IPS DF 6.9 (cell line): ENCODE measurements around the gene HSPA12B.

Source experiments
- DNase-seq: peaks from one replicate; pipeline ENCODE4 v3.0.0-alpha.2; 2013; ENCODE audit warnings: low read depth, low spot score
- H3K27ac ChIP-seq: one replicate; pipeline ENCODE4 v1.5.1; 2013; ENCODE audit warnings: low read length, control low read depth
- H3K27me3 ChIP-seq: 2 replicates; pipeline ENCODE4 v1.6.1; 2013; ENCODE audit warnings: mild to moderate bottlenecking, low read length; ENCODE audit not compliant: control insufficient read depth, insufficient read depth
- H3K36me3 ChIP-seq: 2 replicates; pipeline ENCODE4 v1.6.1; 2013; ENCODE audit warnings: low read length; ENCODE audit not compliant: control insufficient read depth, insufficient read depth
- H3K4me1 ChIP-seq: 2 replicates; pipeline ENCODE4 v1.6.1; 2013; ENCODE audit warnings: low read length; ENCODE audit not compliant: control insufficient read depth, insufficient read depth
- H3K4me3 ChIP-seq: 2 replicates; pipeline ENCODE4 v1.5.1; 2013; ENCODE audit warnings: mild to moderate bottlenecking, low read length
- H3K9me3 ChIP-seq: 2 replicates; pipeline ENCODE4 v1.6.1; 2013; ENCODE audit warnings: low read length, inconsistent platforms; ENCODE audit not compliant: control insufficient read depth, insufficient read depth
- WGBS: extraction: QIAGEN DNeasy Blood & Tissue Kit; methylation state at CpG from one replicate; pipeline ENCODE4 v1.1.7; 2013; ENCODE audit warnings: mixed read lengths, missing lambda C conversion rate; ENCODE audit not compliant: insufficient read length, insufficient coverage; 5-methylcytosine and 5-hydroxymethylcytosine counted together

The HSPA12B gene

GRCh38 chr20:3702611-3703391 lies 29.7 kb upstream of the HSPA12B start:
- Histone ChIP-seq H3K4me3 (no peak overlapping the region), H3K4me1 (no peaks in the 10 kb centered on the region), H3K9me3 (no peaks in the 10 kb centered on the region), H3K36me3 (no peaks in the 10 kb centered on the region), H3K27me3 (no peaks in the 10 kb centered on the region), H3K27ac (no peak overlapping the region)
- no CpG with 5 or more reads among the region's 11 CpGs for WGBS
- no peak for DNase-seq

DNA sequence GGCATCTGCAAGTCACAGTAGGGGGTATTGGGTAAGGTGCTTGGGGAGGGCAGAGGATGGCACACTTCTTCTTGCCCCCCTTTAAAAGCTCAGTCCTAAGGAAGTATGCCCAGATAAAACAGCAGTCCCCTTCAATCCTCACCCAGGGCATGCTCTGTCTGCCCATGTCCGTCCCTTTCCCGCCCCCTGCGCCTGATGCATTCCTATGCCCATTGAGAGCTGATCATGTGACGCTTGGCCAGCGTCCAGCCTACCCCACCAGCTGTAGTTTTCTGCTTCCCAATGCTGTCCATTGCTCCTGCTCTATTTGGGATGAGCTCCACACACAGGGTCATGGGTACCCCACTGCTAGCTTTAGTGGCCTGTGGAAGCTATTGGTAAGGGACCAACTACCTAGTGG lies 28.4 kb upstream of the HSPA12B start:
- no peaks in the 10 kb centered on the region for H3K9me3 ChIP-seq
- no peak overlapping the region for H3K4me3 ChIP-seq
- no CpG with 5 or more reads among the region's 5 CpGs for WGBS
- H3K27me3 ChIP-seq: no peaks in the 10 kb centered on the region
- no peak for DNase-seq
- H3K36me3 ChIP-seq: no peaks in the 10 kb centered on the region
- no peaks in the 10 kb centered on the region for H3K4me1 ChIP-seq
- H3K27ac ChIP-seq: no peak overlapping the region

DNA sequence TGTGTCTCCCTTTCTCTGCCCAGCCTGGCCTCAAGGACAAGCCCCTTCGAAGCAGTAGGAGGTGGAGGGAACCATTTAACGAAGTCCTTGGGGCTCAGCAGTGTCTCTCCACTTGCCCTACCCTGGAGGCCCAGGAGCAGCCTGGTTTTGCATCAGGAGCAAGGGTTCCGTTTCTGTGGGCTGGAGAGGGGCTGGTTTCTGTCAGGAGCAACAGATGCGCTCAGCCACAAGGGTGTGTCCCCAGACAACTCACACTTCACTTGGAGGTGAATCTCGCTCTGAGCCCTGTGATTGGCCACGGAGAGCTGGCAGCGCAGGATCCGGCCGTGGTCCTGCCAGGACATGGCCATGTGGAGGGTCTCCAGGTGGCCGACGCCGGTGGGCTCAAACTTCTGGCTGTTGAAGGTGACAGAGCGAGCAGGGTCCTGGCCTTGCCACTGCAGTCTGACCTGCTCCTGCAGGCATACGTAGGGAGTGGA lies 27.0 kb upstream of the HSPA12B start:
- Histone ChIP-seq H3K27ac (no peak overlapping the region), H3K27me3 (no peaks in the 10 kb centered on the region), H3K9me3 (no peaks in the 10 kb centered on the region), H3K4me1 (no peaks in the 10 kb centered on the region), H3K36me3 (no peaks in the 10 kb centered on the region), H3K4me3 (no peak overlapping the region)
- no peak for DNase-seq
- WGBS: no CpG with 5 or more reads among the region's 14 CpGs

DNA sequence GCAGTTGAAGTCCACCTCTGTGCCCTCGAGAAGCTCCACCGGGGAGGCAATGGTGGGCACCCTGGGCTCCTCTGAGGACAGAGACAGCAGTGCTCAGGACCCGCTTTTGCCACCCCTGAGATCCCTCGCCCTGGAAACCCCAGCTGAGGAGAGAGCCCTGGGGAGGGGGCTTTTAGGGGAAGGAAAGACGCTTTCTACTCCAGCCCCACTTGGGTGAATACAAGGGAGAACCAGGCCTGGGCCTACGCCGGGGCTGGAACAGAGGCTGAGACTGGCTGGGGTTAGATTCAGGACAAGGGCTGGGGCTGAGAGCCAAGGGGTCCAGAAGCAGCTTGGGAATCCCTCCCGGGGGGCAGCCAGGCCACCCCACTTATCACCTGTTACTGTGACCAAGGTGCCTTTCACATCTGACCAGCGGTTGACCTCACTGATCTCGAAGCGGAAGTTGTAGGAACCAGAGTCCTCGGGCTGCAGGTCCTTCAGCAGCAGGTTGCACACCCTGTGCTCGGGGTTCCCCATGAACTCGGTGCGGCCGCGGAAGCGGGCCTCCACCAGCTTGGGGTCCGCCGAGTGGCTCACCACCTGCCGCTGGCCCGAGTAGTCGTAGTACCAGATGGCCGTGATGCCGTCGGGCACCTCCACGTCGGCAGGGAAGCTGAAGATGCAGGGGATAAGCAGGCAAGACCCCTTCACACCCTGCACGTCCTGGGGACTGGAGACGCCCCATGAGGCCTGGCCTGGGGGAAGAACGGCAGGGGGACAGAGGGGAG lies 26.3 kb upstream of the HSPA12B start:
- Histone ChIP-seq H3K36me3 (no peaks in the 10 kb centered on the region), H3K27ac (no peak overlapping the region), H3K4me3 (no peak overlapping the region), H3K9me3 (no peaks in the 10 kb centered on the region), H3K4me1 (no peaks in the 10 kb centered on the region), H3K27me3 (no peaks in the 10 kb centered on the region)
- no CpG with 5 or more reads among the region's 31 CpGs for WGBS
- no peak for DNase-seq

- H3K4me1 ChIP-seq: no peaks in the 10 kb centered on the region
- H3K36me3 ChIP-seq: no peaks in the 10 kb centered on the region
- H3K9me3 ChIP-seq: no peaks in the 10 kb centered on the region
- no peak for DNase-seq
- no peak overlapping the region for H3K27ac ChIP-seq
- no peaks in the 10 kb centered on the region for H3K27me3 ChIP-seq
- WGBS: no CpG with 5 or more reads among the region's 10 CpGs
- H3K4me3 ChIP-seq: no peak overlapping the region
Observed at GRCh38 chr20:3706774-3707507, 25.5 kb upstream of the HSPA12B start.

GRCh38 chr20:3707508-3707899 lies 25.0 kb upstream of the HSPA12B start:
- Histone ChIP-seq H3K27me3 (no peaks in the 10 kb centered on the region), H3K36me3 (no peaks in the 10 kb centered on the region), H3K27ac (no peak overlapping the region), H3K9me3 (no peaks in the 10 kb centered on the region), H3K4me1 (no peaks in the 10 kb centered on the region), H3K4me3 (no peak overlapping the region)
- WGBS: no CpG with 5 or more reads among the region's 3 CpGs
- no peak for DNase-seq

GRCh38 chr20:3710011-3710466 lies 22.4 kb upstream of the HSPA12B start:
- no peak overlapping the region for H3K4me3 ChIP-seq
- no peak for DNase-seq
- H3K27me3 ChIP-seq: no peaks in the 10 kb centered on the region
- no peak overlapping the region for H3K27ac ChIP-seq
- no peaks in the 10 kb centered on the region for H3K9me3 ChIP-seq
- no CpG with 5 or more reads among the region's 6 CpGs for WGBS
- no peaks in the 10 kb centered on the region for H3K4me1 ChIP-seq
- no peaks in the 10 kb centered on the region for H3K36me3 ChIP-seq

- DNase-seq: peak; percentile 43
- WGBS: no CpG with 5 or more reads among the region's 18 CpGs
- no peaks in the 10 kb centered on the region for H3K9me3 ChIP-seq
- H3K36me3 ChIP-seq: no peaks in the 10 kb centered on the region
- no peaks in the 10 kb centered on the region for H3K4me1 ChIP-seq
- H3K27ac ChIP-seq: no peak overlapping the region
- H3K27me3 ChIP-seq: no peaks in the 10 kb centered on the region
- no peak overlapping the region for H3K4me3 ChIP-seq
Observed at GRCh38 chr20:3710703-3711483, 21.6 kb upstream of the HSPA12B start.

DNA sequence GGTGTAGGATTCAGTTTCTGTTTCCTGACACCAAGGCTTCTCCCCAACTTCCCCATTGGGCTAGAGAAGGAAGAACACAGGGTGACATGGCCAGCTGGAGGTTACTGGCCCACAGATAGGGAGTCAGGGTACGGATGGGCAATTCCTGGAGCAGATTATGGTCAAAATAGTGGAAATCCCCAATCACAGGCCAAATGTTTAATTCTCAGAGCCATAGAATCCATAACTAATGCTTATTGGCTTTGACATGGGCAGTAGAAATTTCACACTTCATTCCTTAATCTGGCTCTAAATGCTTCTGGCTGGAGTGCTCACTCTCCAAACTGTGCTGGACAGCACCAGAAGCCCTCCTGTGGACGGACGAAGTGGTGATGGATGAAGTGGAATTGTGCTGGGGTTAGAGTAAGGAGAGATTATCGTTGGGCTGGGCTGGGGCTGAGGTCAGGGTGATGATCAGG lies 21.0 kb upstream of the HSPA12B start:
- DNase-seq: no peak
- Histone ChIP-seq H3K36me3 (no peaks in the 10 kb centered on the region), H3K4me1 (no peaks in the 10 kb centered on the region), H3K4me3 (no peak overlapping the region), H3K27me3 (no peaks in the 10 kb centered on the region), H3K27ac (no peak overlapping the region), H3K9me3 (no peaks in the 10 kb centered on the region)
- WGBS: 100% methylated on average over 1 of the region's 4 CpGs
